Prostate gland (tissue), 2 donors: Measurements from ENCODE around the gene NUP85. TPM values are rescaled to one million over a fixed set of nuclear protein-coding genes. Genes with fewer than 3 reads are reported as not detected.
"Not testable (repeated sequence)": the region's sequence is repeated elsewhere in the genome, so short reads cannot be mapped to it uniquely, and the experiment has no call there.

Source experiments
- DNase-seq: peaks from one replicate; pipeline ENCODE4 v3.0.0-alpha.2; 2019; ENCODE audit warnings: low spot score
- H3K27ac ChIP-seq, 2 donors: fragments of 200-600 bp; sonication (generic); 2 replicates each; pipeline ENCODE4 v1.5.1; 2017 to 2019
- H3K27me3 ChIP-seq: fragments of 200-600 bp; sonication (generic); replicated peaks from 2 replicates; pipeline ENCODE4 v1.5.1; 2019; ENCODE audit not compliant: insufficient read depth
- H3K36me3 ChIP-seq, 2 donors: fragments of 200-600 bp; sonication (generic); 1 replicate in 1 of 2; 2 replicates in 1 of 2; pipeline versions ENCODE4 v1.5.1 to v1.8.1; 2017 to 2019
- H3K4me1 ChIP-seq: fragments of 200-600 bp; sonication (generic); replicated peaks from 2 replicates; pipeline ENCODE4 v1.5.1; 2019
- H3K4me3 ChIP-seq, 2 donors: fragments of 200-600 bp; sonication (generic); 2 replicates each; pipeline ENCODE4 v1.5.1; 2017 to 2019
- H3K9me3 ChIP-seq: fragments of 200-600 bp; sonication (generic); 2 replicates; pipeline ENCODE4 v1.5.1; 2017
- POLR2A ChIP-seq: fragments of 450-650 bp; IDR thresholded peaks from one replicate; pipeline ENCODE4 v1.6.1; 2016; ENCODE audit warnings: antibody characterized with exemption, mild to moderate bottlenecking
- POLR2AphosphoS5 ChIP-seq: sonication (generic); formaldehyde crosslinking; IDR thresholded peaks from one replicate; pipeline ENCODE4 v1.6.1; 2017; ENCODE audit warnings: antibody characterized with exemption
- WGBS: methylation state at CpG from one replicate; pipeline ENCODE4 v1.1.5; 2018; 5-methylcytosine and 5-hydroxymethylcytosine counted together
- intact Hi-C: fragments of 100-400 bp; cut with DNase I; formaldehyde crosslinking; loops from one replicate; pipeline ENCODE4 v1.14.2; 2022
- total RNA-seq, 2 donors: library from RNA; depleted of rRNA; stranded (reverse); fragments of >200 nt; gene quantifications; one replicate each; pipeline ENCODE4 v1.1.0, GENCODE V29; 2016
- TF ChIP-seq, protein P1 (sequence below), 4 experiments: fragments of 200-600 bp in 2 of 4; fragments of 450-650 bp in 2 of 4; sonication (generic) in 2 of 4; IDR thresholded peaks; 1 replicate in 3 of 4; 2 replicates in 1 of 4; pipeline ENCODE4 v1.5.1; 2016 to 2019; ENCODE audit warnings: antibody characterized with exemption in 4 of 4, mild to moderate bottlenecking in 2 of 4, moderate library complexity in 2 of 4

The NUP85 gene
- total RNA-seq, 2 donors from 2014 or later, result 41.0 to 46.7 TPM

DNA sequence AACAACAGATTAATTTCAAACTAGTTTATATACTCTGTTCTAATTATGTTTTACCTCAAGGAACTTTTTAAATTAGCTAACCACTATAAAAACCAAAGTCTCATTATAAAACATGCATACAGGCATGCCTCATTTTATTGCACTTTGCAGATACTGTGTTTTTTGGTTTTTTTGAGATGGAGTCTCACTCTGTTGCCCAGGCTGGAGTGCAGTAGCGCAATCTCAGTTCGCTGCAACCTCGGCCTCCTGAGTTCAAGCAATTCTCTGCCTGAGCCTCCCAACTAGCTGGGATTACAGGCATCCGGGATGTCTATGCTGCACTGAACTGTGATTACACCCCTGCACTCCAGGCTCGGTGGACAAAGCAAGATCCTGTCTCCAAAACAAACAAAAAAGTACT, 42.4 kb upstream of the NUP85 start:
- no peak for DNase-seq
- TF ChIP-seq POLR2A (no peak), POLR2AphosphoS5 (no peak)
- TF ChIP-seq, protein P1, sequence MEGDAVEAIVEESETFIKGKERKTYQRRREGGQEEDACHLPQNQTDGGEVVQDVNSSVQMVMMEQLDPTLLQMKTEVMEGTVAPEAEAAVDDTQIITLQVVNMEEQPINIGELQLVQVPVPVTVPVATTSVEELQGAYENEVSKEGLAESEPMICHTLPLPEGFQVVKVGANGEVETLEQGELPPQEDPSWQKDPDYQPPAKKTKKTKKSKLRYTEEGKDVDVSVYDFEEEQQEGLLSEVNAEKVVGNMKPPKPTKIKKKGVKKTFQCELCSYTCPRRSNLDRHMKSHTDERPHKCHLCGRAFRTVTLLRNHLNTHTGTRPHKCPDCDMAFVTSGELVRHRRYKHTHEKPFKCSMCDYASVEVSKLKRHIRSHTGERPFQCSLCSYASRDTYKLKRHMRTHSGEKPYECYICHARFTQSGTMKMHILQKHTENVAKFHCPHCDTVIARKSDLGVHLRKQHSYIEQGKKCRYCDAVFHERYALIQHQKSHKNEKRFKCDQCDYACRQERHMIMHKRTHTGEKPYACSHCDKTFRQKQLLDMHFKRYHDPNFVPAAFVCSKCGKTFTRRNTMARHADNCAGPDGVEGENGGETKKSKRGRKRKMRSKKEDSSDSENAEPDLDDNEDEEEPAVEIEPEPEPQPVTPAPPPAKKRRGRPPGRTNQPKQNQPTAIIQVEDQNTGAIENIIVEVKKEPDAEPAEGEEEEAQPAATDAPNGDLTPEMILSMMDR (IDR thresholded peaks at IDR 0.05), result no peak
- Histone ChIP-seq H3K4me1 (no peaks in the 10 kb centered on the region), H3K9me3 (no peaks in the 10 kb centered on the region), H3K36me3 (no peaks in the 10 kb centered on the region), H3K27me3 (no peaks in the 10 kb centered on the region), H3K4me3 (no peak overlapping the region), H3K27ac (no peak overlapping the region)
- intact Hi-C loops, result no loop called here
- WGBS, result 79% methylated on average over 5 of the region's 5 CpGs

DNA sequence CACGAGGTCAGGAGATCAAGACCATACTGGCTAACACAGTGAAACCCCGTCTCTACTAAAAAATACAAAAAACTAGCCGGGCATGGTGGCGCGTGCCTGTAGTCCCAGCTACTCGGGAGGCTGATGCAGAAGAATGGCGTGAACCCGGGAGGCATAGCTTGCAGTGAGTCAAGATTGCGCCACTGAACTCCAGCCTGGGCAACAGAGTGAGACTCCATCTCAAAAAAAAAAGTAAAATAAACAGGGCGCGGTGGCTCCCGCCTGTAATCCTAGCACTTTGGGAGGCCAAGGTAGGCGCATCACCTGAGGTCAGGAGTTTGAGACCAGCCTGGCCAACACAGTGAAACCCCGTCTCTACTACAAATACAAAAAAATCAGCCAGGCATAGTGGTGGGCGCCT, 40.9 kb upstream of the NUP85 start:
- H3K36me3 ChIP-seq, H3K27me3 ChIP-seq, H3K27ac ChIP-seq, DNase-seq, intact Hi-C loops, H3K4me3 ChIP-seq, H3K4me1 ChIP-seq, H3K9me3 ChIP-seq: not testable (repeated sequence)
- WGBS, result 94% methylated on average over 15 of the region's 15 CpGs

DNA sequence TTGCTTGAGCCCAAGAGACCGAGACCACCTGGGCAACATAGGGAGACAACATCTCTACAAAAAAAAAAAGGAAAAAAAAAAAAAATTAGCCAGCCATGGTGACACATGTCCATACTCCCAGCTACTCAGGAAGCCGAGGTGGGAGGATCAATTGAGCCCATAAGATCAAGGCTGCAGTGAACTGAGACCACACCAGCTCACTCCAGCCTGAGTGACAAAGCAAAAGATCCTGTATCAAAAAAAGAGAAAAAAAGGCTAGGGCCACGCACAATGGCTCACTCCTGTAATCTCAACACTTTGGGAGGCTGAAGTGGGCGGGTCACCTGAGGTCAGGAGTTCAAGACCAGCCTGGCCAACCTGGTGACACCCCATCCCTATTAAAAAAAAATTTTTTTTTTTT, 36.5 kb upstream of the NUP85 start:
- no peak overlapping the region for H3K4me3 ChIP-seq
- intact Hi-C loops, result no loop called here
- no peaks in the 10 kb centered on the region for H3K9me3 ChIP-seq
- 92% methylated on average over 4 of the region's 4 CpGs for WGBS
- DNase-seq, result no peak
- no peaks in the 10 kb centered on the region for H3K4me1 ChIP-seq
- H3K27me3 ChIP-seq, result no peaks in the 10 kb centered on the region
- no peak overlapping the region for H3K27ac ChIP-seq
- TF ChIP-seq POLR2AphosphoS5, result no peak
- TF ChIP-seq POLR2A, result no peak
- TF ChIP-seq, protein P1 (IDR thresholded peaks at IDR 0.05), result no peak
- peaks cover 5 to 8% of the 10 kb centered on the region in 2 donors for H3K36me3 ChIP-seq

DNA sequence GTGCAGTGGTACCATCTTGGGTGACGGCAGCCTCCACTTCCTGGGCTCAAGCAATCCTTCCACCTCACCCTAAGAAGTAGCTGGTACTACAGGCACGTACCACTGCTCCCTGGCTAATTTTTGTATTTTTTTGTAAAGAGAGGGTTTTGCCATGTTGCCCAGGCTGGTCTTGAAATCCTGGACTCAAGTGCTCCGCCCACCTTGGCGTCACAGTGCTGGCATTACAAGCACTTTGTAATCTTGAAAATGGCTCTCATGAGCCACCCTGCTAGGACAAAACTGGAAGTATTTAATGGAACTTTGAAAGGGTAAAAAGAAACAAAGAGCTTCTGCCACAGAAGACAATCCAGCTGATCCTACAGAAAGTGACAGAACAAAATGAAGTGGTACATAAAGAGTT, 32.0 kb upstream of the NUP85 start:
- TF ChIP-seq POLR2AphosphoS5, result no peak
- TF ChIP-seq, protein P1 (IDR thresholded peaks at IDR 0.05), result no peak
- TF ChIP-seq POLR2A, result no peak
- DNase-seq, result no peak
- H3K4me1 ChIP-seq, result no peaks in the 10 kb centered on the region
- WGBS, result 83% methylated on average over 4 of the region's 4 CpGs
- H3K9me3 ChIP-seq, result no peaks in the 10 kb centered on the region
- H3K27ac ChIP-seq, result no peak overlapping the region
- intact Hi-C loops, result no loop called here
- no peak overlapping the region for H3K4me3 ChIP-seq
- H3K27me3 ChIP-seq, result no peaks in the 10 kb centered on the region
- H3K36me3 ChIP-seq, result peaks cover 9 to 11% of the 10 kb centered on the region in 2 donors

DNA sequence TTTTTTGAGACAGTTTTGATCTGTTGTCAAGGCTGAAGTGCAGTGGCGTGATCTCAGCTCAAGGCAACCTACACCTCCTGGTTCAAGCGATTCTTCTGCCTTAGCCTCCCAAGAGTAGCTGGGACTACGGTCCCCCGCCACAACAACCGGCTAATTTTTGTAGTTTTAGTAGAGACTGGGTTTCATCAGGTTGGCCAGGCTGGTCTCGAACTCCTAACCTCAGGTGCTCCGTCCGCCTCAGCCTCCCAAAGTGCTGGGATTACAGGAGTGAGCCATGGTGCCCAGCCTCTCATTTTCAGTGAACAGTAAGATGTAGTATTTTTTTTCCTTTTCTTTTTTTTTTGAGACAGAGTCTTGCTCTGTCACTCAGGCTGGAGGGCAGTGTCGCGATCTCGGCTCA, 30.5 kb upstream of the NUP85 start:
- H3K4me1 ChIP-seq, result no peaks in the 10 kb centered on the region
- no peak for DNase-seq
- TF ChIP-seq POLR2A (no peak), POLR2AphosphoS5 (no peak)
- TF ChIP-seq, protein P1 (IDR thresholded peaks at IDR 0.05), result no peak
- peaks cover 9 to 15% of the 10 kb centered on the region in 2 donors for H3K36me3 ChIP-seq
- intact Hi-C loops, result no loop called here
- H3K27ac ChIP-seq, result no peak overlapping the region
- no peak overlapping the region for H3K4me3 ChIP-seq
- no peaks in the 10 kb centered on the region for H3K9me3 ChIP-seq
- H3K27me3 ChIP-seq, result no peaks in the 10 kb centered on the region
- 92% methylated on average over 11 of the region's 11 CpGs for WGBS
